ENCODE results near the gene SRRD.

- no peak for TF ChIP-seq POLR2A (IDR thresholded peaks at IDR 0.05)
- no peak for TF ChIP-seq POLR2AphosphoS5 (IDR thresholded peaks at IDR 0.05)
- TF ChIP-seq, protein P1, sequence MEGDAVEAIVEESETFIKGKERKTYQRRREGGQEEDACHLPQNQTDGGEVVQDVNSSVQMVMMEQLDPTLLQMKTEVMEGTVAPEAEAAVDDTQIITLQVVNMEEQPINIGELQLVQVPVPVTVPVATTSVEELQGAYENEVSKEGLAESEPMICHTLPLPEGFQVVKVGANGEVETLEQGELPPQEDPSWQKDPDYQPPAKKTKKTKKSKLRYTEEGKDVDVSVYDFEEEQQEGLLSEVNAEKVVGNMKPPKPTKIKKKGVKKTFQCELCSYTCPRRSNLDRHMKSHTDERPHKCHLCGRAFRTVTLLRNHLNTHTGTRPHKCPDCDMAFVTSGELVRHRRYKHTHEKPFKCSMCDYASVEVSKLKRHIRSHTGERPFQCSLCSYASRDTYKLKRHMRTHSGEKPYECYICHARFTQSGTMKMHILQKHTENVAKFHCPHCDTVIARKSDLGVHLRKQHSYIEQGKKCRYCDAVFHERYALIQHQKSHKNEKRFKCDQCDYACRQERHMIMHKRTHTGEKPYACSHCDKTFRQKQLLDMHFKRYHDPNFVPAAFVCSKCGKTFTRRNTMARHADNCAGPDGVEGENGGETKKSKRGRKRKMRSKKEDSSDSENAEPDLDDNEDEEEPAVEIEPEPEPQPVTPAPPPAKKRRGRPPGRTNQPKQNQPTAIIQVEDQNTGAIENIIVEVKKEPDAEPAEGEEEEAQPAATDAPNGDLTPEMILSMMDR (IDR thresholded peaks at IDR 0.05): no peak
- no peak for TF ChIP-seq EP300 (IDR thresholded peaks at IDR 0.05)
These were observed 38.9 kb upstream of the SRRD start for GRCh38 chr22:26444777-26445176.

Data from sigmoid colon (tissue), 4 donors.